A375 (cell line): Measurements from ENCODE around the gene CMTM3. TPM values are rescaled to one million over a fixed set of nuclear protein-coding genes. Genes with fewer than 3 reads are reported as not detected.

ENCODE experiments used
- small RNA-seq: library from RNA; depleted of rRNA; stranded (forward); fragments of <200 nt; gene quantifications from one replicate; pipeline ENCODE3, GENCODE V24; 2014
- total RNA-seq: library from RNA; depleted of rRNA; stranded (reverse); fragments of >200 nt; shearing (Covaris generic); gene quantifications from 2 replicates; pipeline ENCODE4 v1.2.3, GENCODE V29; 2014; rRNA removed

Gene CMTM3, protein sequence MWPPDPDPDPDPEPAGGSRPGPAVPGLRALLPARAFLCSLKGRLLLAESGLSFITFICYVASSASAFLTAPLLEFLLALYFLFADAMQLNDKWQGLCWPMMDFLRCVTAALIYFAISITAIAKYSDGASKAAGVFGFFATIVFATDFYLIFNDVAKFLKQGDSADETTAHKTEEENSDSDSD
- 17.1 and 19.3 TPM in 2 replicates for total RNA-seq

DNA sequence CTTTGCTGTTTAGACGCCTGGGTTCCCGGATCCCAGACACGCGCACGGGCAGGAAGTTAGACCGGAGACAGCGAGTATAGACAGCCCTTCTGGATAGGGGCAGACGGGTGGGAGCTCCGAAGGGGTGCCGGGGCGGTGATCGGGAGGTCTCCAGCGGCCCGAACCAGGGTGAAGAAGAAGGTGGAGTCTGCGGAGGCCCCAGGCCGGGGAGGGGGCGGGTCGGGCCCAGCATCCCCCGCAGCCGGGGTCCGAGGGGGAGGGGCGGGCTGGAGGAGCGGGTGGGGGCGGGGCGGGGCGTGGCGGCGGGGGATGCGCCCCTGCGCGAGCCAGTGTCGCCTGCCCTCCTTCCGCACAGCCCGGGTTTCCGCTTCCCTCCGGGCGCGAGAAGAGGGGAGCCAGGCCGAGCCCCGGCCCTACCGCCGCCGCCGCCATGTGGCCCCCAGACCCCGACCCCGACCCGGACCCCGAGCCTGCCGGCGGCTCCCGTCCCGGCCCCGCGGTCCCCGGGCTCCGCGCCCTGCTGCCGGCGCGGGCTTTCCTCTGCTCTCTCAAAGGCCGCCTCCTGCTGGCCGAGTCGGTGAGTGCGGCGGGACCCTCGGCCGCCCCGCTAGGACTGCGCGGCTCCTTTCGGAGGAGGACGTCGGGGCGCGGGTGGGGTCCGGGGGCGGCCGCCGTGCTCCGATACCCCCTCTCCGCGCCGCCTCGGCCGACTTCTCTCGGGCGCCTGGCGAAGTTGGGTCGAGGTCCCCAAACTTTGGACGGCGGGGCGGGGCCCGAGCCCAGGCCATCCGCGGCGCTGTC lies at the start of gene CMTM3:
TSS of gene CMTM3 (plus strand) at position 329 of the 801 bp plus-strand sequence. CDS start at position 431, 102 bp downstream.

DNA sequence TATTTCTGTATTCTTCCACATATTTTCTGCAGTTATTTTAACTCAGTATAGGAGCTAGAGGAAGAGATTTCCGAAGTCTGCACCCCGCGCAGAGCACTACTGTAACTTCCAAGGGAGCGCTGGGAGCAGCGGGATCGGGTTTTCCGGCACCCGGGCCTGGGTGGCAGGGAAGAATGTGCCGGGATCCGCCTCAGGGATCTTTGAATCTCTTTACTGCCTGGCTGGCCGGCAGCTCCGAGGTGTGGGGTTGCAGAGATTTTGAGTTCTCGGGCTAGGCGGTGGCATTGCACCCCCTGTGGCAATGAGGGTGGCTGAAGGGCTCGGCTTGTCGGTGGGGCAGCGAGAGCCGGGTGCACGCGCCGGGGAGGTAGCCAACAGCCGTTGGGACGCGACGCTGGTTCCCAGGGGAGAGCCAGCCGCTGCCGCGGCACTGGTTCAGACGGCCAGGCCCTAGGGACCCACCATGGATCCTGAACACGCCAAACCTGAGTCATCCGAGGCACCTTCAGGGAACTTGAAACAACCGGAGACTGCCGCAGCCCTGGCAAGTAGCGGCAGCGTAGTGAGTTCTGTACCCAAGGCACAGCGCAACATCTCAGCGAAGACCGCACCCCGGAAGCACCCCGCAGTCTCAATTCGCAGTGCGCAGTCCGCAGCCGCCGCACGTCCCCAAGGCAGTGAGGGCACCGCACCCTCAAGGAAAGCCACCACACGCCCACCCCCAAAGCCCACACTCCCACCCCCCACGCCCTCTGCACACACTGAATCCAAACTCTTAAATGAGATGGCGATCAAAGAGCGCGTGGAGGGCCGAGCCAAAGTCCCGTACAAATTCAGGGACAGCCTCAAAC lies 38.2 kb upstream of the CMTM3 start, which contains the start of gene CMTM1:
TSS of gene CMTM1 (plus strand) at position 389 of the 851 bp plus-strand sequence. CDS start at position 464, 75 bp downstream.

GRCh38 chr16:66578651-66579531 lies 25.6 kb upstream of the CMTM3 start, which contains the start of gene CMTM2:
Gene CMTM2 (plus strand): TSS chr16:66579463. CDS start chr16:66579608, 145 bp downstream.

Small RNA genes within 50 kb of the gene (small RNA-seq; reads per million reads assigned to genes)
- gene CKLF-CMTM1, result not detected

Other genes with a start within 250 kb of the CMTM3 start
- 0.05 and 0.45 TPM in 2 replicates for gene CDH5, start 238.0 kb upstream of the CMTM3 start, total RNA-seq
- not detected in 2 replicates for gene BEAN1, start 177.4 kb upstream of the CMTM3 start, total RNA-seq
- 18.2 and 23.7 TPM in 2 replicates for gene TK2, start 54.6 kb upstream of the CMTM3 start, total RNA-seq
- gene CKLF, start 52.1 kb upstream of the CMTM3 start, total RNA-seq, result 97.6 and 120 TPM in 2 replicates
- gene CMTM1, start 38.3 kb upstream of the CMTM3 start, total RNA-seq, result 1.1 and 1.4 TPM in 2 replicates
- gene CMTM2, start 25.2 kb upstream of the CMTM3 start, total RNA-seq, result not detected in 2 replicates
- gene CMTM4, start 92.0 kb downstream of the CMTM3 start, total RNA-seq, result 14.4 and 19.1 TPM in 2 replicates
- gene DYNC1LI2, start 146.9 kb downstream of the CMTM3 start, total RNA-seq, result 98.4 and 109 TPM in 2 replicates
- gene TERB1, start 196.9 kb downstream of the CMTM3 start, total RNA-seq, result not detected in 2 replicates
- 82.9 and 106 TPM in 2 replicates for gene NAE1, start 226.3 kb downstream of the CMTM3 start, total RNA-seq
- gene CA7, start 239.7 kb downstream of the CMTM3 start, total RNA-seq, result not detected in 2 replicates